IPS-20b (cell line): ENCODE measurements around the gene REEP2.
A peak's percentile ranks its signal among the peaks of the same experiment; 100 is the strongest.
"Not testable (repeated sequence)": the region's sequence is repeated elsewhere in the genome, so short reads cannot be mapped to it uniquely, and the experiment has no call there.

Source experiments
- H3K27ac ChIP-seq: one replicate; pipeline ENCODE4 v1.5.1; 2013; ENCODE audit warnings: low read length
- H3K27me3 ChIP-seq: 2 replicates; pipeline ENCODE4 v1.6.1; 2013; ENCODE audit warnings: mild to moderate bottlenecking, low read length, inconsistent platforms; ENCODE audit not compliant: insufficient read depth
- H3K36me3 ChIP-seq: 2 replicates; pipeline ENCODE4 v1.6.1; 2013; ENCODE audit warnings: low read depth, mild to moderate bottlenecking, inconsistent platforms, low read length, moderate library complexity; ENCODE audit not compliant: insufficient read depth
- H3K4me1 ChIP-seq: 2 replicates; pipeline ENCODE4 v1.6.1; 2013; ENCODE audit warnings: mild to moderate bottlenecking, control low read depth, inconsistent platforms, low read length, moderate library complexity; ENCODE audit not compliant: insufficient read depth
- H3K4me3 ChIP-seq: 2 replicates; pipeline ENCODE4 v1.5.1; 2013; ENCODE audit warnings: mild to moderate bottlenecking, low read length, inconsistent platforms
- H3K9ac ChIP-seq: 2 replicates; pipeline ENCODE4 v1.6.1; 2013; ENCODE audit warnings: low read depth, mild to moderate bottlenecking, inconsistent platforms, low read length, moderate library complexity
- H3K9me3 ChIP-seq: 2 replicates; pipeline ENCODE4 v1.6.1; 2013; ENCODE audit warnings: mild to moderate bottlenecking, low read depth, low read length, inconsistent platforms; ENCODE audit not compliant: insufficient read depth

The REEP2 gene

DNA sequence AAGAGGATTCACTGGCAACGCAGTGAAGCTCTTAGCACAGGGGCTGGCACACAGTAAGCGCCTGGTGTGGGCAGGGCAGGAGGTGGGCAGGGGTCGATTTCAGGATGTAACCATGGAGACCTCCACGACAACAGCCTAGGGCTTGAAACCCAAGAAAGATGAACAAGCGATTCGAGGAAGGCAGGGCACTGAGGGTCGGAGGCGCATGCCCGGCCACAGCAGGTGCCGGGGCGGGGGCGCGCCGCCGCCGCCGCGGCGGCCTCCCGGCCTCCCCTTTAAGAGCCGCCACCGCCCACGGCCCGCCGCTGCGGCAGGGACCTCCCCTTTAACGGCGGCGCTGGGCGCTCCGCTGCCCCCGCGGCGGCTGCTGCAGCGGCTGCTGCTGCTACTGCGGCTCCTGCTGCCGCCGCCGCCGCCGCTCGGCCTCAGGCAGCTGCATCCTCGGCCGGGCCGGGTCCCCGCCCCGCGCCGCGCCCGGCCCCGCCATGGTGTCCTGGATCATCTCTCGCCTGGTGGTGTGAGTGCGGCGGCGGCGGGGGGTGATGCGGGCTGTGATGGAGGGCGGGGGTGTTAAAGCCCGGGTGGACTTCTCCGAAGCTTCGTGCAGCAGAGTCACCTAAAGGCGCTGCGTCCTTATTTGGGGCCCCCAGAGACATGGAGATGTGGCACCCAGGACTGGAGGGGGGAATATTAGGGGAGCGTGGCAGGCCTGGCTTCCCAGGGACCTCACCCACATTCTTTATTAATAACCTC, at the start of gene REEP2:
Gene REEP2 (plus strand): TSS at position 334 of the 753 bp plus-strand sequence. CDS start 152 bp downstream, at position 486.
- no peak within 1 kb of the TSS for H3K27ac ChIP-seq
- H3K9me3 ChIP-seq, result no peaks in the 10 kb centered on the region
- 0 out of 2 replicates have a peak, but pooled peaks cover 3% of the 10 kb centered on the region for H3K27me3 ChIP-seq
- H3K4me1 ChIP-seq, result peaks cover 4% of the 10 kb centered on the region; the same call in 1 of the 2 replicates
- peak within 1 kb of the TSS; percentile 80; the same call in 1 of the 2 replicates for H3K9ac ChIP-seq
- H3K36me3 ChIP-seq, result peaks cover 23% of the 10 kb centered on the region
- peak within 1 kb of the TSS; percentile 89 for H3K4me3 ChIP-seq

GRCh38 chr5:138389332-138389731, 49.5 kb upstream of the REEP2 start:
- Histone ChIP-seq H3K4me3 (no peak overlapping the region), H3K27me3 (no peaks in the 10 kb centered on the region), H3K36me3 (peaks cover 69% of the 10 kb centered on the region), H3K9me3 (no peaks in the 10 kb centered on the region), H3K27ac (no peak overlapping the region), H3K9ac (no peak overlapping the region), H3K4me1 (no peaks in the 10 kb centered on the region)

- not testable (repeated sequence) for H3K27ac ChIP-seq, H3K9me3 ChIP-seq
- H3K36me3 ChIP-seq, result peaks cover 74% of the 10 kb centered on the region
These were observed 48.9 kb upstream of the REEP2 start for GRCh38 chr5:138389911-138390310.

DNA sequence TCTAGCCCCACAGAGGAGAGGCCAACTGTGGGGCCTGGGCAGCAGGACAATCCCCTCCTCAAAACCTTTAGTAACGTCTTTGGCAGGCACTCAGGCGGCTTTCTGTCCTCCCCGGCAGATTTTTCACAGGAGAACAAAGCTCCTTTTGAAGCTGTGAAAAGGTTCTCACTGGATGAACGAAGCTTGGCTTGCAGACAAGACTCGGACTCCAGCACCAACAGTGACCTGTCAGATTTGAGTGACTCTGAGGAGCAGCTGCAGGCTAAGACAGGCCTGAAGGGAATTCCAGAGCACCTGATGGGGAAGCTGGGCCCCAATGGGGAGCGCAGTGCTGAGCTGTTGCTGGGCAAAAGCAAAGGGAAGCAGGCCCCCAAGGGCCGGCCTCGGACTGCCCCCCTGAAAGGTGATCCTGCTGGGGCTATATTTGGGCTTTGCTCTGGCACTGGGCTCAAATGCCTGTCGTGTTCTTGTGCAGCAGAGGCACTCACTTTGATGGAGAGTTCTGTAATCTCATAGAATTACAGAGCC, 46.9 kb upstream of the REEP2 start:
- no peak overlapping the region for H3K4me3 ChIP-seq
- H3K27me3 ChIP-seq, result no peaks in the 10 kb centered on the region
- no peaks in the 10 kb centered on the region for H3K9me3 ChIP-seq
- no peak overlapping the region for H3K27ac ChIP-seq
- H3K4me1 ChIP-seq, result no peaks in the 10 kb centered on the region
- H3K9ac ChIP-seq, result no peak overlapping the region
- H3K36me3 ChIP-seq, result peaks cover 71% of the 10 kb centered on the region

More at GRCh38 chr5:138389911-138390310, 48.9 kb upstream of the REEP2 start:
- not testable (repeated sequence) for H3K4me3 ChIP-seq, H3K9ac ChIP-seq, H3K27me3 ChIP-seq, H3K4me1 ChIP-seq

GRCh38 chr5:138402640-138403039, 36.2 kb upstream of the REEP2 start:
- H3K9me3 ChIP-seq, result no peaks in the 10 kb centered on the region
- H3K27me3 ChIP-seq, result no peaks in the 10 kb centered on the region
- no peak overlapping the region for H3K27ac ChIP-seq
- H3K4me3 ChIP-seq, result no peak overlapping the region
- no peak overlapping the region for H3K9ac ChIP-seq
- H3K4me1 ChIP-seq, result no peaks in the 10 kb centered on the region
- H3K36me3 ChIP-seq, result peaks cover 64% of the 10 kb centered on the region

DNA sequence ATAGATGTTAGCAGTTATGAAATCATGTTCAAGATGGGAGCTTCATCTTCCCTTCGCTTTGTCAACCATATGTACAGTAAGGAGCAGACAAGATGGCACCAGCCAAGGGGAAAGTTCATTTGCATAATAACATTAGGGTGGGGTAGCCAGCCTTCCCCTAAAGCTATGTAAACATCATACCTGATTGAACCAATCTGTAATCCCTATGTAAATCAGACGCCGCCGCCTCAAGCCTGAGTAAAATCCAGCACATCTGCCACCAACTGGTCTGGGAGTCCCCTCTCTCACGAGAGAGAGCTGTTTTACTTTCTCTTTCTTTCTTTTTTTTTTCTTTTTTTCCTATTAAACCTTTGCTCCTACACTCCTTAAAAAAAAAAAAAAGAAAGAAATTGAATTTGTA, 30.8 kb upstream of the REEP2 start:
- no peaks in the 10 kb centered on the region for H3K4me1 ChIP-seq
- no peak overlapping the region for H3K4me3 ChIP-seq
- no peaks in the 10 kb centered on the region for H3K9me3 ChIP-seq
- peaks cover 43% of the 10 kb centered on the region for H3K36me3 ChIP-seq
- H3K9ac ChIP-seq, result no peak overlapping the region
- no peak overlapping the region for H3K27ac ChIP-seq
- no peaks in the 10 kb centered on the region for H3K27me3 ChIP-seq

DNA sequence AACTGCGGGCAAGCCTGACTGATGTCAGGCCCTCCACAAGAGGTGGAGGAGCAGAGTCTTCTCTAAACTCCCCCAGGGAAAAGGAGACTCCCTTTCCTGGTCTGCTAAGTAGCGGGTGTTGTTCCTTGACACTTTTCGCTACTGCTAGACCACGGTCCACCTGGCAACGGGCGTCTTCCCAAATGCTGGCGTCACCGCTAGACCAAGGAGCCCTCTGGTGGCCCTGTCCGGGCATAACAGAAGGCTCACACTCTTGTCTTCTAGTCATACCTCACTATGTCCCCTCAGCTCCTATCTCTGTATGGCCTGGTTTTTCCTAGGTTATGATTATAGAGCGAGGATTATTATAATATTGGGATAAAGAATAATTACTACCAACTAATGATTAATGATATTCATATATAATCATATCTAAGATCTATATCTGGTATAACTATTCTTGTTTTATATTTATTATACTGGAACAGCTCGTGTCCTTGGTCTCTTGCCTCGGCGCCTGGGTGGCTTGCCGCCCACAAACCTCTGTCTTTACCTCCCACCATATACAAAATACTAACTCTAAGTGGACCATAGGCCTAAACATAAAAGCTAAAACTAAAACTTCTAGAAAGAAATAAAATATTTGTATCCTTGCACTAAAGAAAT, 27.7 kb upstream of the REEP2 start:
- H3K36me3 ChIP-seq, result peaks cover 55% of the 10 kb centered on the region
- not testable (repeated sequence) for H3K9ac ChIP-seq, H3K4me1 ChIP-seq, H3K27ac ChIP-seq, H3K27me3 ChIP-seq, H3K4me3 ChIP-seq, H3K9me3 ChIP-seq

DNA sequence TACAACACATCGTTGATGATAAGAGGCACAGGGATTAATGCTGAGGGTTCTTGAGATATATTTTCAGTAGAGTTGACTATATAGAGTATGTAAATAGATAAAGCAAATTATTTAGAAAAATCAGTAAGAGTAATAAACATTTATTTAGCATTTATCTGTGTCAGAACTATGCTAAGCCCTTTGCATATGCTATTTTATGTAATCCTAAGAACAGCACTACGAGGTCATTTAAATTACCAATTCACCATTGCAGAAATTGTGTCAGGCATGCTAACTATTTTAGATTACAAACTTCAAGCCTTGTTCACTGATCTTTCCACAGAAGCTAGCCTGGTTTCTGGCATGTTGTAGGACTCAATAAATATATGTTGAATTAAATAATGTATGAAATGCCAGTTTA, 20.4 kb upstream of the REEP2 start:
- no peaks in the 10 kb centered on the region for H3K9me3 ChIP-seq
- H3K36me3 ChIP-seq, result peaks cover 87% of the 10 kb centered on the region
- H3K4me3 ChIP-seq, result no peak overlapping the region
- no peak overlapping the region for H3K9ac ChIP-seq
- no peaks in the 10 kb centered on the region for H3K27me3 ChIP-seq
- no peaks in the 10 kb centered on the region for H3K4me1 ChIP-seq
- H3K27ac ChIP-seq, result no peak overlapping the region

GRCh38 chr5:138425079-138425478, 13.8 kb upstream of the REEP2 start:
- Histone ChIP-seq H3K27me3 (no peaks in the 10 kb centered on the region), H3K36me3 (peaks cover 88% of the 10 kb centered on the region), H3K4me1 (no peaks in the 10 kb centered on the region), H3K4me3 (no peak overlapping the region), H3K9ac (no peak overlapping the region), H3K27ac (no peak overlapping the region), H3K9me3 (no peaks in the 10 kb centered on the region)

- no peaks in the 10 kb centered on the region for H3K9me3 ChIP-seq
- H3K27ac ChIP-seq, result no peak overlapping the region
- no peak overlapping the region for H3K4me3 ChIP-seq
- peaks cover 53% of the 10 kb centered on the region for H3K36me3 ChIP-seq
- H3K4me1 ChIP-seq, result peaks cover 4% of the 10 kb centered on the region; the same call in 1 of the 2 replicates
- H3K27me3 ChIP-seq, result 0 out of 2 replicates have a peak, but pooled peaks cover 3% of the 10 kb centered on the region
- no peak overlapping the region for H3K9ac ChIP-seq
These were observed 2.9 kb upstream of the REEP2 start for GRCh38 chr5:138435943-138436342.

DNA sequence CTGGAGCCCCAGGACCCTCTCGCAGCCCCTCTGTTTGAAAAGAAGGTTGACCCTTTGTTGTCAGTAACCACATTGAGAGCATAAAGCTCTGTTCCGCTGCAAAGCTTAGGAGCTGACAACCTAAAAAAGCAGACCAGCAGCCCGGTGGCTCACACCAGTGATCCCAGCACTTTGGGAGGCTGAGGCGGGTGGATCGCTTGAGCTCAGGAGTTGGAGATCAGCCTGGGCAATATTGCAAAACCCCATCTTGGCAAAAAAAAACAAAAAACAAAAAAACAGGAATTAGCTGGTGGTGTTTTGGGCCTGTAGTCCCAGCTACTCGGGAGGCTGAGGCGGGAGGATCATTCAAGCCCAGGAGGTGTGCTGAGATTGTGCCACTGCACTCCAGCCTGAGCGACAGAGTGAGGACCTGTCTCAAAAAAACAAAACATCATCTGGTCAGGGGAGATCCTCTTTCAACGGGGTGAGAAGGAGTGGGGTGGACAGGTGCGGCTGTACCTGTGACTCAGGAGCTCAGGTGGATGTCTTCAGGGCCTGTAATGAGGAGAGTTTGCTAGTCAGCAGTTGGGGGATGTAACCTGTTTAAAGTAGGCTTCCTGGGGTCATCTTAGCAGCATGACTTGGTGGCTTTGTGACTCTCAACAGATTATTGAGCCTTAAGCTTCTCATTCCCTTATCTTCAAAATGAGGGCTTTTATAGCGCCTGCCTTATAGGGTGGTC, 694 bp upstream of the REEP2 start:
- Histone ChIP-seq H3K4me3 (peak overlapping the region; percentile 89), H3K27me3 (0 out of 2 replicates have a peak, but pooled peaks cover 3% of the 10 kb centered on the region), H3K36me3 (peaks cover 31% of the 10 kb centered on the region), H3K9ac (peak overlapping the region; percentile 69; the same call in 1 of the 2 replicates), H3K9me3 (no peaks in the 10 kb centered on the region), H3K4me1 (peaks cover 4% of the 10 kb centered on the region; the same call in 1 of the 2 replicates), H3K27ac (no peak overlapping the region)
